Lung (tissue), 12 donors: ENCODE results near the gene CBX4. TPM values are rescaled to one million over a fixed set of nuclear protein-coding genes. Genes with fewer than 3 reads are reported as not detected.

ENCODE experiments used
- ATAC-seq: fragments of 200-7000 bp; cut with Tn5 transposase; one replicate; pipeline ENCODE4 v1.9.1; 2020; ENCODE audit warnings: moderate number of reproducible peaks; ENCODE audit not compliant: insufficient read depth, low FRiP score
- DNase-seq, 3 donors: peaks; one replicate each; pipeline ENCODE4 v3.0.0-alpha.2; 2013 to 2017
- H3K27ac ChIP-seq, 2 donors: one replicate each; pipeline ENCODE4 v1.5.1; 2013; ENCODE audit warnings: mild to moderate bottlenecking in 2 of 2, moderate library complexity in 2 of 2, control low read depth in 1 of 2, inconsistent platforms in 1 of 2, low read depth in 1 of 2, low read length in 1 of 2
- H3K27me3 ChIP-seq, 3 donors: one replicate each; pipeline ENCODE4 v1.5.1; 2013; ENCODE audit warnings: low read length in 2 of 3; ENCODE audit not compliant: control insufficient read depth in 3 of 3, insufficient read depth in 3 of 3
- H3K36me3 ChIP-seq, 4 donors: one replicate each; pipeline ENCODE4 v1.5.1; 2013; ENCODE audit warnings: low read length in 4 of 4, mild to moderate bottlenecking in 1 of 4, moderate library complexity in 1 of 4; ENCODE audit not compliant: control insufficient read depth in 4 of 4, insufficient read depth in 4 of 4
- H3K4me1 ChIP-seq, 5 donors: one replicate each; pipeline ENCODE4 v1.5.1; 2013; ENCODE audit warnings: low read length in 5 of 5, mild to moderate bottlenecking in 2 of 5, moderate library complexity in 1 of 5; ENCODE audit not compliant: control insufficient read depth in 5 of 5, insufficient read depth in 5 of 5
- H3K4me3 ChIP-seq: one replicate; pipeline ENCODE4 v1.5.1; 2013; ENCODE audit warnings: mild to moderate bottlenecking, control low read depth, moderate library complexity
- H3K9ac ChIP-seq, 2 donors: one replicate each; pipeline ENCODE4 v1.5.1; 2013; ENCODE audit warnings: low read length in 2 of 2, control low read depth in 1 of 2; ENCODE audit not compliant: insufficient read depth in 1 of 2
- H3K9me3 ChIP-seq, 4 donors: one replicate each; pipeline ENCODE4 v1.5.1; 2013; ENCODE audit warnings: low read length in 3 of 4, mild to moderate bottlenecking in 1 of 4, moderate library complexity in 1 of 4; ENCODE audit not compliant: control insufficient read depth in 4 of 4, insufficient read depth in 3 of 4
- CTCF ChIP-seq: IDR thresholded peaks from 2 replicates; pipeline ENCODE4 v1.5.1; 2012; ENCODE audit warnings: mild to moderate bottlenecking; ENCODE audit errors: control extremely low read depth, extremely low read depth
- WGBS, 2 donors: extraction: QIAGEN DNeasy Blood & Tissue Kit; methylation state at CpG; one replicate each; pipeline ENCODE4 v1.1.7; 2013; 5-methylcytosine and 5-hydroxymethylcytosine counted together
- polyA plus RNA-seq, 2 donors: library from polyadenylated mRNA; stranded (reverse); fragments of 200-250 nt; gene quantifications; one replicate each; pipeline ENCODE4 v1.2.1, GENCODE V29; 2013
- total RNA-seq, 2 donors: library from RNA; depleted of rRNA in 1 of 2; stranded (reverse); fragments of >200 nt in 1 of 2; gene quantifications; one replicate each; pipeline ENCODE4 v1.2.1, GENCODE V29; 2014 to 2021
- donor health status: control.
- donor health status: control.
- donor health status: Bipolar disorder and iron deficiency.
- donor health status: healthy.
- donor health status: DM: yes; HTN: yes; CAD: no.

The CBX4 gene
- total and polyA plus RNA-seq, 4 donors, result 12.8 to 32.0 (median 17.5) TPM

- Histone ChIP-seq H3K27ac (no peak overlapping the region), H3K36me3 (peaks cover 0 to 19% (median 8%) of the 10 kb centered on the region in 4 donors), H3K9me3 (no peaks in the 10 kb centered on the region), H3K4me1 (peaks cover 8 to 63% (median 35%) of the 10 kb centered on the region in 5 donors), H3K27me3 (no peaks in the 10 kb centered on the region), H3K4me3 (no peak overlapping the region), H3K9ac (no peak overlapping the region)
- DNase-seq (no peak), ATAC-seq (no peak)
- WGBS, 2 donors, result 72 to 75% methylated on average over 8 of the region's 8 CpGs
- no peak for TF ChIP-seq CTCF
These were observed 8.9 kb downstream of the CBX4 start for GRCh38 chr17:79830303-79830702.

- no peak for TF ChIP-seq CTCF
- ATAC-seq, result no peak
- DNase-seq, result no peak
- whole genome bisulfite sequencing, 2 donors, result 57 to 65% methylated on average over 2 of the region's 2 CpGs
- H3K4me1 ChIP-seq, result peaks cover 8 to 60% (median 35%) of the 10 kb centered on the region in 5 donors
- no peaks in the 10 kb centered on the region for H3K9me3 ChIP-seq
- H3K36me3 ChIP-seq, result peaks cover 0 to 10% (median 4%) of the 10 kb centered on the region in 4 donors
- H3K27me3 ChIP-seq, result no peaks in the 10 kb centered on the region
- H3K4me3 ChIP-seq, result no peak overlapping the region
- H3K27ac ChIP-seq, result no peak overlapping the region
- no peak overlapping the region for H3K9ac ChIP-seq
These were observed 9.8 kb downstream of the CBX4 start for GRCh38 chr17:79829457-79829856.

- Histone ChIP-seq H3K4me3 (no peak overlapping the region), H3K27ac (no peak overlapping the region), H3K4me1 (peaks cover 8 to 60% (median 34%) of the 10 kb centered on the region in 5 donors), H3K9me3 (no peaks in the 10 kb centered on the region), H3K9ac (no peak overlapping the region), H3K27me3 (no peaks in the 10 kb centered on the region), H3K36me3 (peaks cover 0 to 6% (median 3%) of the 10 kb centered on the region in 4 donors)
- WGBS, 2 donors, result 61 to 67% methylated on average over 2 of the region's 2 CpGs
- ATAC-seq (no peak), DNase-seq (no peak)
- no peak for TF ChIP-seq CTCF
These were observed 10.2 kb downstream of the CBX4 start for GRCh38 chr17:79829004-79829403.

GRCh38 chr17:79826841-79827578 is 12.2 kb downstream of the CBX4 start:
- Histone ChIP-seq H3K27ac (no peak overlapping the region), H3K4me3 (no peak overlapping the region), H3K4me1 (peaks cover 1 to 50% (median 23%) of the 10 kb centered on the region in 5 donors), H3K36me3 (no peaks in the 10 kb centered on the region), H3K9me3 (no peaks in the 10 kb centered on the region), H3K9ac (no peak overlapping the region), H3K27me3 (no peaks in the 10 kb centered on the region)
- WGBS, 2 donors, result 81 to 82% methylated on average over 26 of the region's 26 CpGs
- no peak for DNase-seq
- no peak for ATAC-seq
- no peak for TF ChIP-seq CTCF
